Measurements from ENCODE around the gene EGR4.

EGR4 gene

GRCh38 chr2:73268830-73269685 is 24.3 kb downstream of the EGR4 start:
- no peak for DNase-seq (ENCODE audit: insufficient read length, low spot score)
- TF ChIP-seq, protein P1, sequence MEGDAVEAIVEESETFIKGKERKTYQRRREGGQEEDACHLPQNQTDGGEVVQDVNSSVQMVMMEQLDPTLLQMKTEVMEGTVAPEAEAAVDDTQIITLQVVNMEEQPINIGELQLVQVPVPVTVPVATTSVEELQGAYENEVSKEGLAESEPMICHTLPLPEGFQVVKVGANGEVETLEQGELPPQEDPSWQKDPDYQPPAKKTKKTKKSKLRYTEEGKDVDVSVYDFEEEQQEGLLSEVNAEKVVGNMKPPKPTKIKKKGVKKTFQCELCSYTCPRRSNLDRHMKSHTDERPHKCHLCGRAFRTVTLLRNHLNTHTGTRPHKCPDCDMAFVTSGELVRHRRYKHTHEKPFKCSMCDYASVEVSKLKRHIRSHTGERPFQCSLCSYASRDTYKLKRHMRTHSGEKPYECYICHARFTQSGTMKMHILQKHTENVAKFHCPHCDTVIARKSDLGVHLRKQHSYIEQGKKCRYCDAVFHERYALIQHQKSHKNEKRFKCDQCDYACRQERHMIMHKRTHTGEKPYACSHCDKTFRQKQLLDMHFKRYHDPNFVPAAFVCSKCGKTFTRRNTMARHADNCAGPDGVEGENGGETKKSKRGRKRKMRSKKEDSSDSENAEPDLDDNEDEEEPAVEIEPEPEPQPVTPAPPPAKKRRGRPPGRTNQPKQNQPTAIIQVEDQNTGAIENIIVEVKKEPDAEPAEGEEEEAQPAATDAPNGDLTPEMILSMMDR (IDR thresholded peaks at IDR 0.05; ENCODE audit: insufficient read depth, missing control alignments): no peak
- no peak for FAIRE-seq

DNA sequence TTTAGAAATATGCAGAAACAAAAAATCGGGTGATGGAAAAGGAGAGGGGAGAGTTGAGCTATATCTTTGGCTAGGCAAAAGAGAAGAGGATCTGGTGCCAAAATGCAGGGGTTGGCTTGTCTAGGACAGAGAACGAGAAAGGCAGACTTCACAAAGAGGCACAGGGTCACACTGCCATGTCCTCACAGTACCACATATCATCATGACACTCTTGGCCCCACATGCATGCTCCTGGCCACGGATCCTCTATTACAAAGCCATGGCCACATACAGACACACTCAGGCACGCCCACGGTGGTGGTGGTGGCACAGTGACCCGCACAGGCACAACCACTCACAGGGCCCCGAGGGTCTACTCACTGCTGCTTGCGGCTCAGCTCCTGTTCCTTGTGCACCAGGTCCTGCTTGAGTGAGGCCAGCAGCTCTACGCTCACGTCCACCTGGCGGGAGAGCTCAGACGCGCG is 24.9 kb downstream of the EGR4 start:
- TF ChIP-seq, protein P1 (IDR thresholded peaks at IDR 0.05; ENCODE audit: insufficient read depth, missing control alignments): no peak
- no peak for FAIRE-seq
- no peak for DNase-seq (ENCODE audit: insufficient read length, low spot score)

DNA sequence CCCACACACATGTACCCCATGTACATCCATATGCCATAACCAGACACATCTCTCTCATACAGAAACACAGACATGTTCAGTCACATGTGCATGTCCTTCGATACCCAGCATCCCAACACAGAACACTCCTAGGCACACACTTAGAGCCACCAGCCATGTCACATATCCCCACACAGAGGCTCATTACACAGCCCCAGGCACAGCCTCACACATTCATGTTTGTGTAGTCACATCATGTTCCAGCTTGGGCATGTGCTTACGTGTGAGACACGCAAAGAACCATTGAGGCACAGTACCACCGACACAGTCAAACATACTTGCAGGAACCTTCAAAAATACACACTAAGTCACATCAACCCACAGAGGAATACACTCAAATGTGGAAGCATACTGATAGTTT is 26.3 kb downstream of the EGR4 start:
- TF ChIP-seq, protein P1 (IDR thresholded peaks at IDR 0.05; ENCODE audit: insufficient read depth, missing control alignments): no peak
- FAIRE-seq (no peak), DNase-seq (ENCODE audit: insufficient read length, low spot score) (no peak)

GRCh38 chr2:73266061-73266901 is 27.1 kb downstream of the EGR4 start:
- DNase-seq (ENCODE audit: insufficient read length, low spot score) (no peak), FAIRE-seq (no peak)
- TF ChIP-seq, protein P1 (IDR thresholded peaks at IDR 0.05; ENCODE audit: insufficient read depth, missing control alignments): no peak

DNA sequence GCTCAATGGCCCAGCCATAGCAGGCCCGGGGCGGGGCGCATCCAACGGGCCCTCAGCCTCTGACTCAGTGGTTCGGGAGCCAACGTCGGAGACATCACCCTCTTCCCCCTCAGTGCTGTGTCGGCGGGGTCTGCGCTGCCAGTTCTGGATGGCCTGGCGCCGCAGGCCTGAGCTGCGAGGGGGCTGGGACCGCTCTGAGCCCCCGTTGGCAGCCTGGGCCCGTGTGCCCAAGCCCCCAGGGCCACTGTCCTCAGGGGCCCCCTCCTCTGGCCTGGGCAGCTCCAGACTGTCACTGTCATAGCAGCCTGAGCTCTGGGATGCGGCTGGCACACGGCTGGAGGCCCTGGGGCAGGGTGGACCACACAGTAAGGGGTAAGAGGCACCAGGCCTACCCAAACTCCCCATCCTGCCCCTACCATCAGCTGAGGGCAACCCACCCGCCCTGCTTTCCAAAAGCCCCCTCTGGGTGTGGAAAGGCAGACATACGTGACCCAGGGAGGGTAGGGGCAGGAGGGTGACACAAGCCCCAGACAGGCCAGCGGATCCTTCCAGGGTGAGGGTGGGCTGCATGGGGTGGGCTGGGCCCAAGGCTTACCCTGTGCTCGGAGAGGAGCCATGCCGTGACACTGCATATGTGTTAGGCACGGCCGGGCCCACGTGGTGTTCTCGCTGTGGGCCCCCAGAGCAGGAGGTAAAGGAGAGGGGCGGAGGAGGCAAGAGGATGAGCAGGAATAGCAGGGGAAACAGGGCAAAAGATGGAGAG is 27.9 kb downstream of the EGR4 start:
- FAIRE-seq (no peak), DNase-seq (ENCODE audit: insufficient read length, low spot score) (no peak)
- TF ChIP-seq, protein P1 (IDR thresholded peaks at IDR 0.05; ENCODE audit: insufficient read depth, missing control alignments): no peak

- DNase-seq (ENCODE audit: insufficient read length, low spot score) (no peak), FAIRE-seq (no peak)
- TF ChIP-seq, protein P1 (IDR thresholded peaks at IDR 0.05; ENCODE audit: insufficient read depth, missing control alignments): no peak
Measured at GRCh38 chr2:73264783-73265182, 28.6 kb downstream of the EGR4 start.
